KMS-11 (cell line): ENCODE data around the gene CACNA2D3.

Experiments
- H2AFZ ChIP-seq: fragments of 200-600 bp; sonication (generic); 2 replicates; pipeline ENCODE4 v1.6.1; 2016; ENCODE audit warnings: antibody characterized with exemption, mixed run types, low read depth
- H3K27ac ChIP-seq: fragments of 200-600 bp; sonication (generic); 2 replicates; pipeline ENCODE4 v1.6.1; 2016; ENCODE audit warnings: mild to moderate bottlenecking, mixed run types
- H3K27me3 ChIP-seq: fragments of 200-600 bp; sonication (generic); 2 replicates; pipeline ENCODE4 v1.6.1; 2017; ENCODE audit warnings: mild to moderate bottlenecking, low read depth, mixed run types, moderate library complexity; ENCODE audit not compliant: insufficient read depth
- H3K36me3 ChIP-seq: fragments of 200-600 bp; sonication (generic); 2 replicates; pipeline ENCODE4 v1.6.1; 2017; ENCODE audit warnings: mild to moderate bottlenecking, mixed run types; ENCODE audit not compliant: insufficient read depth
- H3K4me1 ChIP-seq: fragments of 200-600 bp; sonication (generic); 2 replicates; pipeline ENCODE4 v1.6.1; 2016; ENCODE audit warnings: mild to moderate bottlenecking, low read depth, mixed run types; ENCODE audit not compliant: poor library complexity, severe bottlenecking
- H3K4me2 ChIP-seq: fragments of 200-600 bp; sonication (generic); 2 replicates; pipeline ENCODE4 v1.7.0; 2016; ENCODE audit warnings: mild to moderate bottlenecking, mixed run types
- H3K4me3 ChIP-seq: fragments of 200-600 bp; sonication (generic); IDR thresholded peaks from 2 replicates; pipeline ENCODE4 v1.6.1; 2017; ENCODE audit warnings: low read depth, low read length, mixed read lengths; ENCODE audit not compliant: insufficient read depth
- H3K79me2 ChIP-seq: fragments of 200-600 bp; sonication (generic); 2 replicates; pipeline ENCODE4 v1.6.1; 2016; ENCODE audit warnings: low read depth, mixed run types; ENCODE audit not compliant: insufficient read depth
- H3K9ac ChIP-seq: fragments of 200-600 bp; sonication (generic); 2 replicates; pipeline ENCODE4 v1.6.1; 2016; ENCODE audit warnings: mild to moderate bottlenecking, mixed run types
- H4K20me1 ChIP-seq: fragments of 200-600 bp; sonication (generic); 2 replicates; pipeline ENCODE4 v1.6.1; 2016; ENCODE audit warnings: mild to moderate bottlenecking, mixed run types; ENCODE audit not compliant: insufficient read depth
- CTCF ChIP-seq: fragments of 200-600 bp; sonication (generic); conservative IDR thresholded peaks from 2 replicates; pipeline ENCODE4 v1.6.1; 2017; ENCODE audit warnings: low read depth, mild to moderate bottlenecking, antibody characterized with exemption, low read length, moderate library complexity, mixed read lengths

CACNA2D3 gene

GRCh38 chr3:54897028-54897711, 774.8 kb downstream of the CACNA2D3 start:
- no peaks in the 10 kb centered on the region for H3K36me3 ChIP-seq
- H3K4me2 ChIP-seq: no peak overlapping the region
- H3K79me2 ChIP-seq: no peaks in the 10 kb centered on the region
- no peaks in the 10 kb centered on the region for H3K4me1 ChIP-seq
- H3K9ac ChIP-seq: no peak overlapping the region
- H4K20me1 ChIP-seq: no peaks in the 10 kb centered on the region
- H3K27ac ChIP-seq: no peak overlapping the region
- no peaks in the 10 kb centered on the region for H3K27me3 ChIP-seq
- H3K4me3 ChIP-seq: no peak overlapping the region
- H2AFZ ChIP-seq: no peak overlapping the region
- no peak for TF ChIP-seq CTCF

GRCh38 chr3:54899273-54899672, 776.9 kb downstream of the CACNA2D3 start:
- Histone ChIP-seq H3K79me2 (no peaks in the 10 kb centered on the region), H4K20me1 (no peaks in the 10 kb centered on the region), H3K9ac (no peak overlapping the region), H3K4me1 (no peaks in the 10 kb centered on the region), H3K27me3 (no peaks in the 10 kb centered on the region), H3K27ac (no peak overlapping the region), H3K4me3 (no peak overlapping the region), H3K36me3 (no peaks in the 10 kb centered on the region), H3K4me2 (no peak overlapping the region), H2AFZ (no peak overlapping the region)
- no peak for TF ChIP-seq CTCF

- H3K4me3 ChIP-seq: no peak overlapping the region
- no peak for TF ChIP-seq CTCF
- no peak overlapping the region for H3K4me2 ChIP-seq
- no peaks in the 10 kb centered on the region for H3K79me2 ChIP-seq
- H4K20me1 ChIP-seq: no peaks in the 10 kb centered on the region
- H2AFZ ChIP-seq: no peak overlapping the region
- no peak overlapping the region for H3K27ac ChIP-seq
- H3K9ac ChIP-seq: no peak overlapping the region
- H3K27me3 ChIP-seq: no peaks in the 10 kb centered on the region
- no peaks in the 10 kb centered on the region for H3K4me1 ChIP-seq
- no peaks in the 10 kb centered on the region for H3K36me3 ChIP-seq
Observed at GRCh38 chr3:54900838-54901591, 778.7 kb downstream of the CACNA2D3 start.

- Histone ChIP-seq H2AFZ (no peak overlapping the region), H3K27ac (no peak overlapping the region), H3K4me3 (no peak overlapping the region), H3K27me3 (no peaks in the 10 kb centered on the region), H3K9ac (no peak overlapping the region), H3K36me3 (no peaks in the 10 kb centered on the region), H3K79me2 (no peaks in the 10 kb centered on the region), H3K4me2 (no peak overlapping the region), H3K4me1 (no peaks in the 10 kb centered on the region), H4K20me1 (no peaks in the 10 kb centered on the region)
- TF ChIP-seq CTCF: no peak
Observed at GRCh38 chr3:54901906-54902685, 779.7 kb downstream of the CACNA2D3 start.
